GM18499 (cell line): Measurements from ENCODE around the gene GNAO1.

ENCODE experiments used
- ATAC-seq: cut with Tn5 transposase; IDR thresholded peaks from one replicate; pipeline ENCODE4 v1.9.1; 2021; ENCODE audit warnings: moderate number of reproducible peaks; ENCODE audit not compliant: insufficient read depth, unreplicated experiment

The GNAO1 gene

DNA sequence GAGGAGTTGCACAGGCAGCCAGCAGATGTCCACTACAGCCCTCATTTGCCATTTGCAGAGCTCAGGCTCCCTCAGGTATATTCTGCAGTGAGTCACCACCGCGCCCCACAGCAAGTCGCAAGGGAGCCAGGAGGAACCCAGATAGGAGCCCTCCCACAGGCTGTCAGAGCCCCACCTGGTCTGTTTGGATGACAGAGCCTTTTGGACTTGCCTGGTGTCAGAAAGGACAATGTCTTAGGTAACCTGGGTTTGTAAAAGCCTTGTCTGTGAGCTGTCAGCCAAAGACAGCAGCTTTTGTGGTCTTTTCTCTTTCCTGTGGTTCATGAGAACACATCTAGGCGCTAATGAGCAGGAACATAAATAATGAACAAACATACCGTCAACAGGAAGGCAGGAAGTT is 70.9 kb downstream of the GNAO1 start:
- ATAC-seq = no peak

GRCh38 chr16:56262551-56263245 is 71.4 kb downstream of the GNAO1 start:
- ATAC-seq = no peak

DNA sequence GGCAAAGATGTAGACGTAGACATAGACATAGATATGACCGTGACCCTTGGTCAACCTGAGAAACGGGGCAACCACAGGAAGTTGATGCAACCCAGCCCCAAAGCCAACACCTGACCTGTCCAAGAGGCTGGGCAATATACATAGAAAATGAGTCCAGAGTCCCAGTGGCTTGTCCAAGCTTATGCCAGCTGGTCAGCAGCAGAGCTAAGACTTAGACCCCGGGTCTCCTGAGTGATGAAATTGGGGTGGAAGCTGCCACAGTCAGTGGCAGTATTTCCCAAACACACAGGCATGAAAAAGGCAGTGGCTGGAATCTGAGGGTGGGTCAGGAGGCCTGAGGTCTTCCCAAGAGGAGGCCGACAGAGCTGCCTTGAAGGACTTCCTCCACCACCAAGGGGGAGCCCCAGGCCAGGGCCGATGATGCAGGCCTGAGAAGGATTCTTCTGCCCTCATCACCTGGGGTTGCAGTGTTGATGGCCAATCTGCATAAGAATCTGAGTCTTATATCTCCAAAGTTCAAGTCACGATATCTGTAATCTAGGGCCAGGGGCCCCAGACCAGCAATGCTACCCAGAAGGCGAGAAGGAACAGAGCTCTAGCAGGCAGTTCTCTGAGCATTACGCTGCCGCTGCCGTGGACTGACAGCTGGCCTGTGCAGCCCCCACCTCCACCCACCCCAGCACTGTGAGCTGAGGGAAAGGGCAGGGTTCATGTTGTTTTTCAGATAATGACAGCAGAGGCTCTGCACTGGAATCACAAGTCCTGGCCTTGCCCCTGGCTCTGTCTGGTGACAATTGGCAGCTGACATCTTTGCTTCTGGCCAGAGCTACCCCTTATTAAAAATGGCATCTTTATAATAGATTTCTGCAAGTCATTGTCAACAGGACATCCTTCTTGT is 72.7 kb downstream of the GNAO1 start:
- no peak for ATAC-seq

- ATAC-seq = no peak
Measured at GRCh38 chr16:56264609-56264972, 73.3 kb downstream of the GNAO1 start.

- ATAC-seq = no peak
Measured at GRCh38 chr16:56265184-56265583, 73.9 kb downstream of the GNAO1 start.

DNA sequence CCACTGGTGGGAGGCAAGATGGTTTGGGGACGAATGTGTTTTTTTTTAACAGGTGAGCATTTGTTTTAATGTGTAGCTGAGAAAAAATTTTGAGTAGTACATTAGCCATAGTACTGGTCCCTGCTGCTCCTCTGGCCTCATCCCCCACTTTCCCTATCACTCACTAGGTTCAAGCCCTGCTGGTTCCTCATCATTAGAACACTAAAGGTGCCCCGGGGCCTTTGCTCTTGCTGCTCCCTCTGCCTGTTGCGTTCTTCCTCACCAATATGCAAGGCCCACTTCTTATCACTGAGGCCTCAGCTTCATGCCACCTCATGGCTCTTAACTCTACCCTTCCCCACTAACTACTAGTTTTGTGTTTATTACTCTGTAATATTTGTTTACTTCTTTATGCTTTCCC is 74.5 kb downstream of the GNAO1 start:
- no peak for ATAC-seq

DNA sequence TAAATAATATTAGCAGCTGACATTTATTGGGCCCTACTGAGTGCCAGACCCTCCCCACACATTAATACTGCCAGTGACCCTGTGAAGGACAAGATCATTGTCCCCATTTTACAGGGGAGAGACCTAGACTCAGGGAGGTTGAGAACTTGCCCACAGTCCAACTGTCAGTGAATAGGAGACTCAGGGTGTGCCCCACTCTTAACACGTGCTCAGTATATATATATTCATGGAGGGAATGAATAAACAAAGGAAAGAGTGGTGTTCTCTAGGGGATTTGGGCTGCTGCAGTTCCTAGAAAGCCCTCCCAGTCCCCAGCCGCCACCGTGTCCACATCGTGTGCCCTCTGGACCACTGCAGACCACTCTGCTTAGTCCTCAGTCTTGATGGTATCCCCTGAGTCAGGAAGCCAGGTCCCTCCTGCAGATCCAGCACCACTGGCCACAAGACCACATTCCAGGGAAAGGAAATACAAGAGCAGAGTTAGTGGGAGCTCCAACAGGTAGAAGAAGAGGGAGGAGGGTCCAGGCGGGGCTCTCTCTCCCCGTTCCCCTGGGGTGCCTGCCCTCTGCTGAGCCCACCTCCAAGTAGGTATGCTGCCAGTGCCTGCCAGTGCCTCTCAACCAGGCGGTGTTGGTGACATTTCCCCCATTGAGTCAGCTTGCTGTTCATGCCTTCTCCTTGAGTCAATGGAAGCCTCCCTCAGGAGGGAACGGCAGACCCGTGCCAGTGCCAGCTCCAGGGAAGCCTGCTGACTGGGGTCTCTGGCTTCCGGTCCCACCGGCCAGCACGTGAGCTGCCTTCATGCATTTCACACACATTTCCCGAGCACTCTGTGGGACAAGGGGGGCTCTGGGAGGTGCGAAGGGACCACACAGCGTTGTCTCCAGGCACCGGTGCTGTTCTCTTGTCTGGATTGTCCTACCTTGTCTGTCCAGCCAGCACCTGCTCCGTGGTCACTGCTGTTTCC is 75.6 kb downstream of the GNAO1 start:
- no peak for ATAC-seq

DNA sequence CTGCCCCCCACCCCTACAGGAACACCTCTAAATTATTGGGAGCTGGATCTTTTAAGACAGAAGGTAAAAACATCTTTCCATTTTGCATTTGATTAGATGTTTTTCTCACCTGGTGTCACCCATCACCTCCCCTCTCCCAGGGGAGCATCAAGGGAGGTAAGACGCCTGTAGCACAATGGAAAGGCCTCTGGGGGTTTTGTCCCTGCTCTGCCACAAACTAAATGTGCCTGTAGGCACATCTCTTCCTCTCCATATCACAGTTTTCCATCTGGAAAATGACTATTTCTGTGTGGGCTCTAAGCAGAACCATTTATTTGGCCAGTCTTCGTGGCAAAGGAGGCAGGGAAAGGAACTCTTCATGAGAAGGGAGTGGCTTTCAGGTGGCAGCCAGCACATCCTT is 76.6 kb downstream of the GNAO1 start:
- no peak for ATAC-seq

DNA sequence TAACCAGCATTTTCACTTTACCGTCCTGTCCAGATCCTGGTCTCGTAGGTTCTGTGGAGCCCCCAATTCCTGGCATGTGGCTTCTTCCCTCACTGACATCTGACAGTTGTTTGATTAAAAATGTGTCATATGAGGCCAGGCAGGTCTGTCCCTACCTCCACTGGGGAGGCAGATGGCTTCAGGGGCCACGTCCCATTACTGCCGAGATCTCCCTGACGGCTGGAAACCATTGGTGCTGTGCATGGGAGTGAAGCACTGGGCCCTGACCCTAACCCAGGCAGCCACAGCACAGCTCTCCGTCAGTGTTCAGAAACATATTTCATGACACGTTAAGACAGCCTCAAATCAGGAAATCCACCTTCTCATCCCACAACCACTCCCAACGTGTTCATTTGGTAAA is 77.5 kb downstream of the GNAO1 start:
- ATAC-seq = no peak

DNA sequence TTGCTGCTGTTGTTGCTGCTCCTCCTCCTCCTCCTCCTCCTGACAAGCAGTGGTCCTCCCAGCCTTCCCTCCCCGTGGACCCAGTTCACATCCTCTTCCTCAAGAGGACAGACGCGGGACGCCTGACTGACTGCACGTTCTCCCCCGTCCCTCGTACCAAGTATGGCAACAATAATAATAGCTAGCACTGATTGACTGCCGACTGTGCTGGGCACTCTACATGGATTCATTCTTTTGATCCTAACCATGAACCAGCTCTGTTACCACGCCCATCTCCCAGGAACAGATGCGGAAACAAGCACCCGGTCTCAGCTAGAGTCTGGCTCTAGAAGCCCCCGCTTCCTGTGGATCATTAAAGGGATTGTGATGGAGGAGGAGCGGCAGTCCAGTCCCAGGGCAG is 78.0 kb downstream of the GNAO1 start:
- no peak for ATAC-seq

GRCh38 chr16:56269811-56270684 is 78.8 kb downstream of the GNAO1 start:
- ATAC-seq = no peak

- ATAC-seq = no peak
Measured at GRCh38 chr16:56270828-56271227, 79.5 kb downstream of the GNAO1 start.

- no peak for ATAC-seq
Measured at GRCh38 chr16:56272583-56272894, 81.2 kb downstream of the GNAO1 start.

DNA sequence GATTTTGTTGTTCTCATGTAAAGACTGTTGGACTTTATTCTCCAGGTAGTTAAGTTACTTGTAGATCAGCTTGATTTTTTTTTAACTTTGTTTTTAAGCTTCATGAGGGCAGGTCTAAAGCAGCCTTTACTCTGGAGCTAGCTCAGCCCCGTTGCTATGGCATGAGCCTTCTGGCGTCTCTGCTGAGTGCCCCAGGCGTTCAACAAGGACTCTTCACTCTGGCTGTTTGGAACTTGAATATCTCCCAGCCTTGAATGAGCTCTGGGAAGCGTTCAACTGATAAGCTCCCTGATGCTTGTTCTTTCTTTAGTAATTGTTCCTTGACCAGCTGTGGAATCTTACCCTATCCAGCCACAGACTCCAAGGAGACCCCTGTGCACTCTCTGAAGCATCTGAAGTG is 82.3 kb downstream of the GNAO1 start:
- no peak for ATAC-seq

- ATAC-seq = no peak
Measured at GRCh38 chr16:56274369-56274768, 83.1 kb downstream of the GNAO1 start.

DNA sequence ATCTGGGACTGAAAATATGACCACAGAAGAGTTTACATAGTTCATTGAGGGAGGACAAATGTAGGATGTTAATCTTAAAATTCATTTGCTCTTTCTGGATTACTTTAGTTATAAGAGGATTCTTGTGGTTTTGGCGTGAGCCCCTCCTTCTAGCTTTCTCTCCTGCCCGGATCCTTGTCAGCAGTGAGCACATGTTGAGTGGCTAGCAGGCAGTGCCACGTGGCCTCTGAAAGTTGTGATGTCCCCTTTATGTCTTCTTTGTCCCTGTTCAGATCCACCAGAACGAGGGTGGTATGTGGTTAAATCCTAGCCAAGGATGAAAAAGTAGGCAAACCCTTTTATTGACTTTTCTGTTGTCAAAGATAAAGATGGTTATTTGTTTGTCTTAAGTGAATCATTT is 83.8 kb downstream of the GNAO1 start:
- no peak for ATAC-seq

GRCh38 chr16:56275801-56276200 is 84.5 kb downstream of the GNAO1 start:
- no peak for ATAC-seq

DNA sequence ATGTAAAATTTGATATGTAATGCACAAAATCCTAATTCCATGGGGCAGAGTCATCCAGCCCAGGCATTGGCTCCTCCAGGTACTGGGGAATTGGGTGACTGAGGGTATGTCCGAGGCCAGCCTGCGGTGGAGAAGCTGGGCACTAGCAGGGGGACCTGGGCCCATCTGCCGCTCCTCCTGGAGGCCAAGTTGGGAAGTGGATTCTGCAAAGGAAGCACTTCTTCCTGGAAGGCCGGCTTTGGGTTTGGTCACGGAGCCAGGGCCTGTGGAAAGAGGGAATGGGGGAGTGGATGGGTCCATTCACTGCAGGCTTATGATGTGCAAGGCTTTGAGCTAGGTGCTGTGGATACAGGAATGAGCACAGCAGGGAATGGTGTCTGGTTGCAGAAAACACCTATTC is 85.8 kb downstream of the GNAO1 start:
- ATAC-seq = no peak

GRCh38 chr16:56278196-56278855 is 87.0 kb downstream of the GNAO1 start:
- no peak for ATAC-seq
